GM18511 (cell line): Measurements from ENCODE around the gene PRRT1.
A peak's percentile ranks its signal among the peaks of the same experiment; 100 is the strongest.
"Not testable (repeated sequence)": the region's sequence is repeated elsewhere in the genome, so short reads cannot be mapped to it uniquely, and the experiment has no call there.

ENCODE experiments used
- ATAC-seq: cut with Tn5 transposase; IDR thresholded peaks from one replicate; pipeline ENCODE4 v1.9.1; 2021; ENCODE audit warnings: mild to moderate bottlenecking, moderate library complexity; ENCODE audit not compliant: unreplicated experiment

PRRT1 gene

DNA sequence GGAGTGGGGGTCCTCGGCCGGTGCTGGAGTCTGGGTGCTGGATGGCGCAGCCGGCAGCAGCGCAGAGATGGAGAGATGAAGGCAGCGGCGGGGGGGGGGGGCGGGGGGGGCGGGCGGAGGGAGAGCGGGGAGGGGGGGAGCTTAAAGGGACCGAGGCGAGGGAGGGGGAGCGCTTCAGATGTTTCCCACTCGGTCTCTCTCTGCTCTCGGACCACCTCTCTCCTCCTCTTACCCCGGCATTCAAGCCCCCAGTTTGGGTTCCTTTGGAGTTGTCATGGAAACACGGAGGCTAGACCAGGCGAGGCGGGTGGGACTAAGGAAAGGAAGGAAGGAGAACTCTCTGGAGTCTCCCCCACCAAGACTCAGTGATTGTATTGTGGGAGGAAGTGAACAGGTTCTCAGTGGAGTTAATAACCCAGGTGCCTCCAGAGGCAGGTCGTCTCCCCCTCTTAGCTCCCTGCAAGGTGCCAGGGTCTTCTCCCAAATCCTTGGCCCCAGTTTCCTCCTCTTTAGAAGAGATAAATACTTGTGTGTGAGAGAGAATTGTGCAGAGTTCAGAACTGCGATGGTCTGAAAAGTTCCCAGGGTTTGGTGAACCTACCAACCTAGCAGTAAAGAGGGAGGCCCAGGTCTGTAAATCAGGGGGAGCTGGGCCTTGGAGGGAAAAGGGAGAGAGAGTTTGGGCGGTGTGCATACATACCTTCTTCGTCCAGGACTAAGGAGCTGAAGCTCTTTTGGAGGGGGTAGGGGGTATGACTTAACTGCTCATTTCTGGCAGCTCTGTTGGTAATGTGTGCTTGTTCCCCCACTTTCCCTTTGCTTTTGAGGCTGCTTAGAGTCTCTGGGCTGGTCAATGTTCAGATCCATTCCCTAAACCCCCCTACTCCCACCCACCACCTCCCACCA, at the start of gene PRRT1:
Gene PRRT1, minus strand, starts transcription at position 77 of the 906 bp plus-strand sequence. CDS start 112 bp downstream, outside the sequence.
- ATAC-seq = no peak

DNA sequence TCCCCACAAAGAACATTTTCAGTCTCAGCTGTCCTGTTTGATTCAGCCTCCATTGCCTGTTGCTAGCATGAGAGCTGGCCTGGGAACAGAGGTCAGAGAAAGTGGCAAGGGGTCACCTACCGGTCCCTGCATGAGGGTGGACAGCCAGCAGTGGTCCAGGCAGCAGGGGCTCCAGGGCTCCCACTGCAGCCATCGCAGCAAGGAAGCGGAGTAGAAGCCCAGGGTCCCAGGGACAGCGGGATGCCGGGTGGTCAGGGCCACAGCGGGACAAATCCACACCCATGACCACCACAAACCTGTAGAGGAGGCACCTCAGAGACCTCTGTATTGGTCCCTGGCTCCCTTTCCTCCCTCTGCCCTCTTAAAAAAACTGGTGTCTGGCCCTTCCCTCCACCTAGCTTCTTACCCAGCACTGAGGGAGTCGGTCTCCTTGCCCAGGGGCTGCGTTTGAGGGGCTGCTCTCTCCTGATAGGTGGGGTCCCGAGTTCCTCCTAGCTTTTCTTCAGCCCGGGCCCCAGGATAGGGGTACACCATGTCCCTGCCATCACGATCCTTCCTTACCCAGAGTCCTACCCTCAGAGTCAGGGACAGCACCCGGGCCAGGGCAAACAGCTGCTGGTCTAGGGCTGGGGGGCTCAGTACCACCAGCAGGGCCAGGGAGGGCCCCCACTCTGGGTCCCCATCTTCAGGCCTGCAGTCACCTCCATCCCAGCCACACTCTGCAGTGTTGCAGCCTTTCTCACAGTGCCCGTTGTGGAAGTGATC, 49.2 kb upstream of the PRRT1 start:
- ATAC-seq = no peak

DNA sequence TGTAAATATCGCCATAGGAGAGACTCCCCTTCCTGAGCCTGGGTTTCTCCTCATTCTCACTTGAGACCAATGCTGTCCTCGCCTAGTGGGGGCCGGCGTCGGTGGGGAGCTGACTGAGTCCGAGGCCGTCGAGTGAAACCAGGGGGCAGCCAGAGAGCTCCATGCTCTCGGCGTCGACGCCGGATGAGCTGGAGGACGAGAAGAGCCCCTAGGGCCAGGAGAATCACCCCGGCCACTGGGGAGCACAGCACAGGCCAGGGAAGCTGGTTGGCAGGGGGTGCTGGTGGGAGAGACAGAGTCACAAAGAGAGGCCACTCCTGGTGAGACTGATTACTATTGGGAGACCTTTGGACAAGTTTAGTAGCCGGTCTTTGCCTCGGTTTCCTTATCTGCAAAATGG, 47.1 kb upstream of the PRRT1 start:
- no peak for ATAC-seq

DNA sequence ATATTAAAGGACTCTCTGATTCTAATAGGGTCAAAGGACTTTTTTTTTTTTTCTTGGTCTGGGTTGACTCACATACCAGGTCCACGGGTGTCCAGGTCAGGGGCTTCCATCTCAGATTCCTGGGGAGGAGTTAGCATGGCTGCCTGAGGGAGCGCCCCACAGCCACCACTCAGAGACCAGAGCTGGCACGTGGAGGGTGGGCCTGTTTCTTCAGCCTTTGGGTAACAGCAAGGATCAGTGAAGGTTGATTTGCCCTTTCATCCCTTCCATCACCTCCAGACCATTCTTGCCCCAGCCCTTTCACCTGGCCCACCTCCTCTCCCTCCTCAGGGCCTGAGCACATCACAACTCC, 46.6 kb upstream of the PRRT1 start:
- no peak for ATAC-seq

DNA sequence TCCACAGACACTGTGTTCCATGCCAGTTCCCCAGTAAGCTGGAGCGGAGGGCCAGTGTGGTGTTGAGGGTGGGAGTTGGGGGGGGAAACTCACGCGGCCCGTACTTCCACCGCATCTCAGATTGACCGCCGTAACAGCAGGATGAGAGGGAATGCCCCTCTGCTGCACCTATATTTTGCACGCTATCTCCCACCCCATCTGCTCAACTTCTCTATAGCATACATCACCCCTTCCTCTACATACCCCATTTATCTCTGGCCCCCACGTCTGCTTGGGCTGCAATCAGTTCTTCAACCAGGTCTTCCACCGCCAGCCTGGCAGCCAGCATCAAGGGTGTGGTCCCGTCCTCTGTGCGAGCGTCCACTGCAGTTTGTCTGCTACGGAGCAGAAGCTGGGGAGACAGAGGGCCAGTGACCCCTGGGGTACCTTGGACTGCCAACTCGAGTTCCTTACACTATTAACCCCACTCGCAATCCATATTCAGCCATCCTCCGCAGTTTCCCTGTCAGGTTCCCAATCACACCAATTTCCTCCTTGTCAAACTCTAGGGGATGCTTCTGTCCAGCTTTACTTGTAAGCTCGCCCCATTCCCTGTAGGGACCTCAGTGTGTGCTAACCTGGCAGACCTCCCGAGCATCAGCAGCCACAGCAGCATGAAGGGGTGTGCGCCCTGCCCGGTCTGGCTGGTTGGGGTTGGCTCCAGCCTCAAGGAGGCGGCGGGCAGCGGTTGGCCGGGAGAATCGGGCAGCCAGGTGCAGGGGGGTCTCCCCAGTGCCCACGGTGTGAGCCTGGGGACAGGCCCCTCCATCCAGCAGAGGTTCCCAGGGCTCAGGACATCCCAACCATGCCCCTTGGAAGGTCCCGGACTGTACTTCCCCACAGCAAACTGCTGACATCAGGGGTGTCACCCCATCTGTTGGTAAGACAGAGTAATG, 45.2 kb upstream of the PRRT1 start:
- no peak for ATAC-seq

DNA sequence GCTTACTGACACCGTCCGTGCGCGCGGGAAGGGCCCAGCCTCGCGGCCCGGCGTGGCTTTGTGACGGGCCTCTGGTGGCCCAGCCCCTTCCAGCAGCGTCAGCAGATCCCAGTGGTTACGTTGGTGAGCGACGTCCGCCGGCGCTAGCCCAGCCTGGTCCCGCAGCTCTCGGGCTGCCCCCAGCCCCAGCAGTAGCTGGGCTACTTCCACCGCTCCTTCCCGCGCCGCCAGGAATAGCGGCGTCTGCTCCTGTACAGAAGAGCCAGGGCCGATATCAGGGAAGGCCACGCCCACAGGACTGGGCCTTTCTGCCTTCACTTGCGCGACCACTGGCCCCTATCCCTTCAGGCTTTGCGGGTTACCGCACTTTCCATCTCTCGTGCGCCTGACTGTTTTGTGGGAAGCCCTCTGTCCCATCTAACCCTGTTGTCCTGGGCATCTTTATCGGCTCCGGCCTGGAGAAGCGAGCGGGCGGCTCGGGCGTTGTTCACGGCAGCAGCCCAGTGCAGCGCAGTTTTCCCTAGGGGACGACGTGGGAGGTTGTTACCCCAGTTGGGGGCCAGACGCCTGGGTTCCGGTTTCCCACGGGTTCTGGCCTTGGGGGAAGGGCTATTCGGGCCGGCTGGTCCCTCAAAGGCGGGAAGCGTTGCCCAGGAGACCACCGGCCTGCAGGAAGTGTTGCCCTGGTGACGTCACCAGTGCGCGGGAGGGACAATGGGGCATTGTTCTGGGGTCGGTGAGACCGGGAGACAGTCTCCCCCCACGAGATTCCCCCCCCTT, 44.4 kb upstream of the PRRT1 start:
- ATAC-seq = peak; percentile 81

DNA sequence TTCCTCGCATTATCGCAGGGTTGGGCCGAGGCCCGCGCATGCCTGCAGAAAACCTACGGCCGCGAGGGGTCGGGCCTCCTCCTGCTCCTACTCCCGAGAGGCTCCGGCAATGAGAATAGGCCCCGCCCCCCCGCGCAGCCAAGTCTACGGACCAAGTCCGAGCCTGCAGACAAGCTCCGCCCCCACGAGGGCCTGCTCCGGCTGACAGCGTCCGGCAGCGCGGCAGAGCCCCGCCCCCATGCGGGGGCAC, 43.8 kb upstream of the PRRT1 start:
- ATAC-seq = peak; percentile 79

DNA sequence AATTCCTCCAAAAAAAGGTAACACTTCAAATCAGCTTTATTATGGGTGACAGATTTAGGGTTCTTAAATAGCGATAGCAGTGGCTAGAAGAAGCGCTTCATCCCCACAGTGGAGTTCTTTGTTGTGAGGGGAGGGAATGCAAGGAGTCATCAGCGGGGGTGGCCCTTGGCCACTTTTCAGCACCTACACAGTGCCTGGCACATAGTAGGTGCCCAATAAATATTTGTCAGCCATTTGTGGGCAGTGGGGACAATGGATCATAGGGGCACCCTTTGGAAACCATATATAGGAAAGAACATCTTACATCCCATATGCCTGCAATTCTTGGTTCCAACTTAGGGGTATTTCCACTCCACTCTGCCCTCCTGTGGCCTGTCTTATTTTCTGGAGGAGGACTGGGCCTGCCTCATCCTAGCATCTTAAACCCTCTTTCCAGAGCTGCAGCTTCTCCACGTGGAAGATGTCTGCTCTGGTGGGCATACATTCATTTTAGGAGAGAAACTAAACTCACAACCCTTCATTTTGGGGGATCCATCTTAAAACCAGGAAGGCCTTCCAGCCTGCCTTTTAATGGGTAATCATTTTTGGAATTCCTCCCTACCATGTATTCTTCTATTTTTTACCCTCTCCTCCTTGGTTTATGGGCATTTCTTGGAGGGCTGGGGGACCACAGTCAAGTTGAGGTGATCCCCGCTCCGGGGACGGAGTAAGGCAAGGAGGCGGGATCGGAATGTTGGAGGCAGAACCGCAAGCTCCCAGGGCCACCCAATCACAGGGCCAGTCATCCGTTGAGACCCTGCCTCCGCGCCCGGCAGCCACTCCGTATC, 43.3 kb upstream of the PRRT1 start:
- no peak for ATAC-seq

DNA sequence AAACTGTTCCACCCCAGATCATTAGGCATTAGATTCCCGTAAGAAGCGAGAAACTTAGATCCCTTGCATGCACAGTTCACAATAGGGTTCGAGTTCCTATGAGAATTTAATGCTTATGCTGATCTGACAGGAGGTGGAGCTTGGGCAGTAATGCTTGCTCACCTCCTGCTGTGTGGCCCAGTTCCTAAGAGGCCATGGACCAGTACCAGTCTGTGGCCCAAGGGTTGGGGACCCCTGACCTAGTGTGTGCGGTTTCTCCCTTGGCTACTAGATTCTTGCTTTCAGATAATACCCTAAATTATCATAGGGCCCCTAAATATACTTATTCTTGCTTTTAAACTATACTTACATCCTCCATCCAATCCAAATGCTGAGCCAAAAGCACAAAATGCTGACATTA, 42.6 kb upstream of the PRRT1 start:
- no peak for ATAC-seq

DNA sequence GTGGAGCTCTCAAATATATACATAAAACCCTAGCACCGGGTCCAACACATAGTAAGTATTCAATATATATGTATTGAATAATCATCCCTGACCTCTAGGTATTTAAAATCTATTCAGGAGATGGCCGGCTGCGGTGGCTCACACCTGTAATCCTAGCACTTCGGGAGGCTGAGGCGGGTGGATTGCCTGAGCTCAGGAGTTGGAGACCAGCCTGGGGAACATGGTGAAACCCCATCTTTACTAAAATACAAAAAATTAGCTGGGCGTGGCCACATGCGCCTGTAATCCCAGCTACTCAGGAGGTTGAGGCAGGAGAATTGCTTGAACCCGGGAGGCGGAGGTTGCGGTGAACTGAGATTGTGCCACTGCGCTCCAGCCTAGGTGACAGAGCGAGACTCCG, 41.4 kb upstream of the PRRT1 start:
- not testable (repeated sequence) for ATAC-seq

DNA sequence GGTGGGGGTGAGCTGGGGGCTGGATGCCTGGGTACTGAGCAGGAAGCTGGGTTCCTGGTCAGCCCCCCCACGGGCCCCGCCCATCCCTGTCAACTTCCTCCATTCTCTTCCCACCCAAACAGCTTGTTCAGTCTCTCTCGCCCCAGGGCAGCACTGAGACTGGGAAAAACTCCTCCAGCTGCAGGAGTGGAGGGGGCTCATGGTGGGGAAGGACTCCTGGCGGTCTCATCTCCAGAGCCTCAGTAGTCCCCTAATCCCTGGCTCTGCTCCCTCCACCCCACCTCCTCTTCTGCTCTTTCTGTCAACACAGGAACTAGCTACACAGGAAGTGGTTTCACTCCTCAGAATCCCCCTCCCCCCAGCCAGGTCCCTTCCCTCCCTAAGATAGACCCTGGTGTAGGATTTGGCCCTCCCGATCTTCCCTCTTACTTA, 40.9 kb upstream of the PRRT1 start, which contains the start of gene GPSM3:
Gene GPSM3, minus strand, starts transcription at position 36 of the 432 bp plus-strand sequence. CDS start 130 bp downstream, outside the sequence.
- ATAC-seq = no peak

DNA sequence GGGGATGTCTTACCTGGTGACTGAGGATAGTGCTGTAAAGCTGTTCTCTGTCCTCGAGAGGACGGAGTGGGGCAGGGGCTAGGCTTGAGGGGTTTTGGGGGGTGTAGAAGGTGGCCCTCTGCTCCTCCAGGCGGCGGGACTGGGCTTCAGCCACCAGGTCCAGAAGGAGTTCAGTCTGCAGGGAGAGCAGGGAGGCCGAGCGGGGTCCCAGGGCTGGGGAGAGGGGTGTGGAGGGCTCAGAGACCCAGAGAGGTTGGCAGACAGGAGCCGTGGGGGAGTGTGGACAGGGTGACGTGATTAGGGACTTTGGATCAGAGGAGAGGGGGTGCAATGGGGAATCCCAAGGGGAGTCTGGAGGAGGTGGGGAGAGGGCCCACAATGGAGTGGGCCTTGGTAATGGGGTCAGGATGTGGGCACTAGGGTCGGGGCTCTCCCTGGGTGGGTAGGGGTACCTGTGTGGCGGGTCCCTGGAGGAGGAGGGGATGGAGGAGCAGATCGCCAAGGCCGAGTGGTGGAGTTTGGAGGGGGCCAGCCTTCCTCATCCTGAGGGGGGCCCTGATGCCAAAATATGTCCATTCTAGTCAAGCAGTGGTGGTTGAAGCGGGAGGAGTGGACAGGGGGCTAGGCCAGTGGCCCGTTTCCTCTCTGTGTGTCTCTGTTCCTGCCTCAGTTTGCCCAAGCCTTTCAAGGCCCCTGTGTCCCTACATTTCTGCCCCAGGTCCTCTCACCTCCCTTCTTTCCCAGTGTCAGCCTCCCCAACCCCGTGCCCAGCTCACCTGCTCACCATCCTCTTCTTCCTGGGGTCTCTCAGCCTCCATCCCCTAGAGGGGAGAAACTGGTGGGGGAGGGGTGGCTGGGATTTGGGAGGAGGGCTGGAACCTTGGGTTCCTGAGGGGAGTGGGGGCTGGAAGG, 40.2 kb upstream of the PRRT1 start:
- ATAC-seq = no peak

DNA sequence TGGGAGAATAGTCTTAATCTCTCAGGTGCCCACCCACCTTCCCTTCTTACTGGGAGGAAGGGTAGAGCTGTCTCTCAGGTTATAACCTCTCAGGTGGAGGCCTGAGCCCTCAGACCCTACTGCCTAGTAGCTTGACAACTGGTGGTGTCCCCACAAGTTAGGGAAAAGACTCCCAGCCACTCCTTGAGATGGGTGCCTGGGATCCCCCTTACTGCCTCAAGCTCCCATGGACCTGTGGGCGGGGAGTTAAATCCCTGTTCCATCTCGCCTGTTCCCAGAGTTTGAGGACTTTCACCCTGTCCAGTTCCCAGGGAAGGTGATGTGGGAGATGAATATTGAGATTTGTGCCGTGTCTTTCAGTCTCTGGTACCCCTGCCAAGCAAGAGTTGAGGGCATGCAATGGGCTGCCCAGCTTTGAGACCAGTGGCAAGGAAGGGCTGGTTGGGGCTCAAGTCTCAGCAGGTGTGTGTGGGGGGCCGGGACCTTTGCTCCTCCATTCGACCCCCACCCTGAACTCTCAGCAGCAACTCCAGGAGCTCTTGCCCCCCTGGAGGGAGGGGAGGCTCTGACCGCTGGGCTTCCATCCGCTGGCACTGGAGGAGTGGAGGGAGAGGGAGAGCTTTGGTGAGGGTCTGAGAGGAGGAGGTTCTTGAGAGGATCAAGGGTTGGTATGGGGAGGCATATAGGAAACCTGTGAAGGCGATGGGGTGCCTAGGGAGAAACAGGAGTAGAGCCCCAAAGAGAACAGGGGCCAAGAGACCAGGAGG, 39.4 kb upstream of the PRRT1 start:
- ATAC-seq = no peak

DNA sequence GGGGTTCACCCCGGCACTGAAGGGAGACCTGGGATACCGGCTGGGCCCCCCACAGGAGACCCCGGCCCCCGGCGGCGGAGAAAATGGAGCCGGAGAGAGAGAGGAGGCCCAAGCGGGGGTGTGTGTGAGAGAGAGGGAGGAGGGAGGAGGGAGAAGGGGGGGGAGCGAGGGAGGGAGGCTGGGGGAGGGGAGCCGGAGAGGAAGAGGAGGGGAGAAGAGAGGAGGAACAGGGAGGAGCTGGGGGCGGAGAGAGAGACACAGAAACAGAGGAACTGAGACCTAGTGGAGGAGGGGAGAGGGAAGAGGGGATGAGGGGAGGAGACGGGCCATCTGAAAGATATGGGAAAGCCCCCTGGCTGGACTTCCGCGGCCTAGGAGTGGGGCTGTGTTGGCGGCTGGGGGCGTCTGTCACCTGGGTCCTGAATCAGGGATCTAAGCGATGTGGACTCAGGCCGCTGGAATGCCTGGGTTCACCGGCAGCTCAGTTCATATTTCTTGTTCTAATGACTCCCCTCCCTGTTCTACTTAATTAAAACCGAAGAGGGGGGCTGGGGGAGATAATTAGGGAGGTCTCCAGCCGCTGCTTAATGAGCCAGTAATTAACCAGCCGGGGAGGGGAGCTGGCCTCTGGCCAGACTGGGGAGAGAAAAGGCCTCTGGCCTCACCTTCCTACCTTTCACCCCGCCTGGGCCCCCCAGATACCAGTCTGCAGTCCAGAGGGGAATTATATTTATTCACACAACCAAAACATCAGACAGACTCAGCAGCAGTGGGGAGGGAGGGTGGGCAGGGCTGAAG, 38.5 kb upstream of the PRRT1 start, which contains the start of gene PBX2:
Gene PBX2, minus strand, starts transcription at position 149 of the 798 bp plus-strand sequence. CDS start 287 bp downstream, outside the sequence.
- peak; percentile 65 for ATAC-seq

DNA sequence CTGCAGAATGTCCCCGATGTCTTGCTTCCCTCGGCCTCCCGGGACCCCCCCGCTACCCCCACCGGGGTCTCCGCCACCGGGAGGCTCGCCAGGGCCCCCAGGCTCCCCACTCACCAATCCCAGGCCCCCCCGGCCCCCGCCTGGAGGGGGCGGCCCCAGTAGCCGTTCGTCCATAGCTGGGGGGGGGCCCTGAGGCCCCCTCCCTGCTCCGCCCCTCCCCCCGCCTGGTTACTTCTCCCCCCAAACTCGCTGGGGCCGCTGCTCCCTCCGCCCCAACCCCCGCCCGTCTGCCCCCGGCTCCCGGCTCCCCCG, 38.0 kb upstream of the PRRT1 start:
- ATAC-seq = no peak

DNA sequence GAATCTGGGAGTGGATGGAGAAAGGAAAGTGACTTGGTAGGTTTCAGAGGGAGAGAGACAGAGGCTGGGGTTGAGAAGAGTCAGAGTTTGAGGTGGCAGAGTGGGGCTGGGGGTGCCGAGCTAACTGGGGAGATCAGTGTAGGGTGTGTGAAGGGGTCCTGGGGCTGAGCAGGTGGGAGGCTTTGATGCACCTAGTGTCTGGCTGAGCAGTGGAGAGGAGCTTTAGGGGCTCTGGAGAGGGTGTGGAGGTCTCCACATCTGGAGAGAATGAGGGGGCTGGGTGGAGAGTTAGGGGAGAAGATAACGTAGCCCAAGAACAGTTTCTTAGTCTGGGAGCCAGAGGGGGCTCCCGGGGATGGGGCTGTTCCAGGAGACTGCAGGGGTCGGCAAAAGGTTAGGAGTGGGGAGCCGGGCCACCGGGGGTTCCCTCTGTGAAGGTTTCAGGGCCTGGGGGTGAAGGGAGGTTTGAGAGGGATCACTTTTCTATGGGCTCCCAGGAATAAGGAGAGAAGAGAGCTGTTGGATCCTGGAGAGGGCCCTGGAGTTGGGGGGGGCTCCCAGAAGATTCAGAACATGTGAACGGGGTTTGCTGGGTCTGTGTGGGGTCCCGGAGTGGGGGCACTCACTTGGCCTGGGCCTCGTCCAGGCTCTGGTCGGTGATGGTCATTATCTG, 37.5 kb upstream of the PRRT1 start:
- no peak for ATAC-seq
